GM10266 (cell line): ENCODE data around the gene SLC23A3.

ENCODE experiments used
- DNase-seq: peaks from one replicate; pipeline ENCODE4 v3.0.0; 2012; ENCODE audit errors: extremely low spot score
- TF ChIP-seq, protein P1 (sequence below): IDR thresholded peaks from 2 replicates; pipeline ENCODE4 v1.5.1; 2012; ENCODE audit warnings: mild to moderate bottlenecking, low read depth; ENCODE audit not compliant: control insufficient read depth, insufficient read depth; ENCODE audit errors: missing control alignments

The SLC23A3 gene

DNA sequence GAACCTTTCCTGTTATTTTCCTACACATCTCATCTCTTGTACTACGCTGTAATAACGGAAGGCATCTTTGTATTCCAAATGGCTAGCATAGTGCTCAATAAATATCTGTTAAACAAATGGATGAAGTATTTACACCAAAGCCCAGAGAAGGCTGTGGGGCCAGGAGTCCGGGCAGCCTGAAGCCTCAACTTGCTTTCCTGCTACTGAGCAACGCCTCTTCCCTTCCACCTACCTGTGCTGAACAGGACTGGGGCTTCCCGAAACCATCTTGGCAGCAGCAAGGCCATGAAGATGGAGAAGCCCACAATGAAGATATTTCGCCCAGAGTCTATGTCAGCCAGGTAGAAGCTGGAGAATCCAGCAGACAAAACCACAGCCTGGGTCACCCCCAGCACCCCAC, 6.7 kb downstream of the SLC23A3 start:
- TF ChIP-seq, protein P1, sequence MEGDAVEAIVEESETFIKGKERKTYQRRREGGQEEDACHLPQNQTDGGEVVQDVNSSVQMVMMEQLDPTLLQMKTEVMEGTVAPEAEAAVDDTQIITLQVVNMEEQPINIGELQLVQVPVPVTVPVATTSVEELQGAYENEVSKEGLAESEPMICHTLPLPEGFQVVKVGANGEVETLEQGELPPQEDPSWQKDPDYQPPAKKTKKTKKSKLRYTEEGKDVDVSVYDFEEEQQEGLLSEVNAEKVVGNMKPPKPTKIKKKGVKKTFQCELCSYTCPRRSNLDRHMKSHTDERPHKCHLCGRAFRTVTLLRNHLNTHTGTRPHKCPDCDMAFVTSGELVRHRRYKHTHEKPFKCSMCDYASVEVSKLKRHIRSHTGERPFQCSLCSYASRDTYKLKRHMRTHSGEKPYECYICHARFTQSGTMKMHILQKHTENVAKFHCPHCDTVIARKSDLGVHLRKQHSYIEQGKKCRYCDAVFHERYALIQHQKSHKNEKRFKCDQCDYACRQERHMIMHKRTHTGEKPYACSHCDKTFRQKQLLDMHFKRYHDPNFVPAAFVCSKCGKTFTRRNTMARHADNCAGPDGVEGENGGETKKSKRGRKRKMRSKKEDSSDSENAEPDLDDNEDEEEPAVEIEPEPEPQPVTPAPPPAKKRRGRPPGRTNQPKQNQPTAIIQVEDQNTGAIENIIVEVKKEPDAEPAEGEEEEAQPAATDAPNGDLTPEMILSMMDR, result no peak
- DNase-seq, result no peak

DNA sequence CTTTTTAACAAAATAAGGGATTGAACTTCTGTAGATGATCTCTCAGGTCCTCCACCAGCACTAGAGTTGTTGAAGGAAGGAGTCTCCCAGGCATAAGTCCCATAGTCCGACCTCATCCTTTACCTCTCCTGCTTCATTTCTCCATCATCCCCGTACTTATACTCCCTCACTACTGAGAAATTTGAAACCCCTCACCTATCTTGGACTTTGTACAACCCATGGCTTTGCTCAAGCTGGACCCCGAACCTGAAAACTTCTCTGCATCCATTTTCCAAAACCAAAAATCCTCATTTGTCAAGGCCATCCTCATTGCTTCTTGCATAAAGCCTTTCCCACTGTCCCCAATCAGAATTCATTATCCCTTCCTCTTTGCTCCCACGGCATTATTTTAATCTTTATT, 8.7 kb downstream of the SLC23A3 start:
- TF ChIP-seq, protein P1, result no peak
- no peak for DNase-seq

DNA sequence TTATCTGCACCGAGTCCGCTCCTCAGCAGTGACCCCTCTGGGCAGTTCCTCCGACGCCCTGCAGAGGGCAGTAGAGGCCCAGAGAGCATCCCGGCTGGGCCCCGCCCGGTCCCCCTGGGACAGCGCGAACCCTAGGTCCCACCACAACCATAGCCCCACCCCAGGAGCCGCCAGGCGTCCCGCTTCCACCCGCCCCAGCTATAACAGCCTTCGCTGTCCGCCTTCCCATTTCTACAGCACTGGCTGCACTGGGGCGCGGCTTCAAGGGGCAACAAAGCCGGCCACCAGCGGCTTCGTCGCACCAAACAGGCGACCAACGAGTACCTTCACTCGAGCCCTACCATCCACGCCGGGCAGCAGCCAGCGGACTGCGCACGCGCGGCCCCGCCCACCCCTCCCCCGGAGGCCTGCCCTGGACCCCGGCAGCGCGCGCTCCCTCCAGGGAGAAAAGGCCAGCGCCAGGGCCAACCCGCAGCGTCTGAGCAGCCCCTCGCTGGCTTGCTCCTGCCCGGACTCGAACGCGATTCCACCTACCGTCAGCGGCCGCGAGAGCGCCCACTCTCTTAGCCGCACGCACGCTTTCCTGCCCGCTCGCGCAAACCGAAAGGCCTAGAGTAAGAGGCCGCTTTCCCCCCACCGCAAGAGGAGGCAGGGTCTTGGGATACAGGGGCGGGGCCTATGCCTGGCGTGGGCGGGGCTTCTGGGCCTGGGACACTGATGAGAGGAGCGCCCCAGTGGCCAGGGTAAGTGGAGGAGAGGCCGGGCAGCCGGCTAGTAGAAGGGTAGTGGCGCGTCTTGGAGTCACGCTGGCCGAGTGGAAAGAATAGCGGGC, 9.4 kb downstream of the SLC23A3 start, which contains the start of gene NHEJ1:
Gene NHEJ1, minus strand, starts transcription at position 630 of the 832 bp plus-strand sequence. CDS start 2,453 bp downstream, outside the sequence.
- TF ChIP-seq, protein P1, result peak; percentile 96
- DNase-seq, result peak; percentile 94

DNA sequence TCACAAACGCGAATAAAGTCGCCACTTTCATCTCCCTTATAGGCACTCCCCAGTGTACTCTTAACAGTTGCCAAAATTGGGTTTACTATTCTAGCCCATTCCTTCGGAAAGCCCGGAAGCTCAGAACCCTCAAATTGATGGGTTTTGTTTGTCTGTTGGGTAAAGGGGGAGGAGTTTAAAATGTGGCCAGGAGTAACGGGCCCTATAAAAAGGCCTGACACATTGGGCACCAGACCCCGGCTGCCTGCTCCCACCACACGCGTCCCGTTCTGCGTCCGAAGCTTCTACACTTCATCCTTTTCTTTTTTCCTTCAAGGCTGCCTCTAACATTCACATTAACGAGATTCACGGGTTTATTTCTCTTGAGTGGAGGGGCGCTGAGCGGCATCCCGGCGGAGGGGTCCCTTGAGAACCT, 10.1 kb downstream of the SLC23A3 start:
- TF ChIP-seq, protein P1, result no peak
- DNase-seq, result peak; percentile 20

DNA sequence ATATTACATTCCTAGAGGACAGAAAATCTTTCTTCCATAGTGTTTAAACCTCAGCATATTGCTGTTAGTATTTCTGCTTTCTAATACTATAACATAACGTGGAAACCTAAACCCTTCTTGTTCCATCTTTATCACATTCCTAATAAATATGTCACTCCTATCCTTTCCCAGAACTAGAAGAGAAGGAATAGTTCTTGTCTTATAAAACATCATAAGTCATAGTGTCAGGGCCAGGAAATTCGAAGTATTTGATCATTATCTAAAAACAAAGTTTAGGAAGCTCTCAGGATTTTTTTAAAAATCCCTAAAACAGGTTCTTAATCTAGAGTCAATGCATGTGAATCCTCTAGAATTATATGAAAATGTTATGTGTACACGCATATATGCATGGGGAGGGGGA, 11.2 kb downstream of the SLC23A3 start:
- TF ChIP-seq, protein P1, result no peak
- DNase-seq, result no peak

DNA sequence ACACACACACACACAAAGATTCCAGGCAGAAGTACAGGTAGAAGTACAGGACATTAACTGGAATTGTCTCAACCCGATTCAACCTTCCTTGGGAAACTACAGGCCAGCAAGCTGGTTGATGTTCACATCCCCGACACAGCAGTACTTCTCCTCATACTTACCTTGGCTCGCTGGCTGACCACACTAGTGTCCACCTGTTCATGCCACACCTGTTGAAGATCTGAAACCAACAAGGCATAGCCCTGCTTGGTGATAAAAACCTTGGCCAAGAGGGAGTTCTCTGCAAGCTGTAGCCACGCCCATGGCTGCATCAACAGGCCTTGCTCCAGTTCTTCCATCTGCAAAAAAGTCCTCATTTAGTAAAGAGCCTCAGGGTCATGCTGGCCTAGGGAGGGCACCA, 11.8 kb downstream of the SLC23A3 start:
- DNase-seq, result no peak
- TF ChIP-seq, protein P1, result no peak

DNA sequence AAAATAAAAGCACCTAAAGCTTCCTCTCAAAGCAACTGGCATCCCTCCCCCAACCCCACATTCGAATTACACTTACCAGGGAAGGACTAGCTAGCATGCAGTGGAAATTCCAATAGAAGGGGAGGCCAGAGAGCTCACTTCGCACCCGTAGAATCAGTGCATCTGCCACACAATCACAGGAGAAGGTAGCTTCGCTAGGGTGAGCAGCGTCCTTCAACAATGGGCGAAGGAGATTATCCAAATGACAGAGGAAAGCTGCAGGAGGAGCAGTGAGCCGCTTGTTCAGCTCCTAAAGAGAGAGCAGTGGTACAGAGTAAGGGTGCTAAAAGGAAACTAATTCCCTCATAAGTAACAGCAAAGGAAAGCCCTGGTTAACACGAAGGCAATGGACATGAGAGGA, 12.4 kb downstream of the SLC23A3 start:
- no peak for DNase-seq

More for the DNA sequence above, 12.4 kb downstream of the SLC23A3 start:
- TF ChIP-seq, protein P1, result no peak
